OCI-LY1 (cell line): ENCODE data around the gene ATG7.

Experiments
- EZH2 ChIP-seq: fragments of 200-600 bp; sonication (generic), shearing (Covaris generic); IDR thresholded peaks from 2 replicates; pipeline ENCODE4 v1.8.0; 2017; ENCODE audit warnings: borderline replicate concordance, mixed run types, mild to moderate bottlenecking, antibody characterized with exemption, low read length, moderate library complexity, mixed read lengths
- TF ChIP-seq, protein P1 (sequence below): fragments of 200-600 bp; sonication (generic), shearing (Covaris generic); IDR thresholded peaks from 2 replicates; pipeline ENCODE4 v1.5.1; 2017; ENCODE audit warnings: mild to moderate bottlenecking, antibody characterized with exemption, low read length, moderate library complexity, mixed read lengths

DNA sequence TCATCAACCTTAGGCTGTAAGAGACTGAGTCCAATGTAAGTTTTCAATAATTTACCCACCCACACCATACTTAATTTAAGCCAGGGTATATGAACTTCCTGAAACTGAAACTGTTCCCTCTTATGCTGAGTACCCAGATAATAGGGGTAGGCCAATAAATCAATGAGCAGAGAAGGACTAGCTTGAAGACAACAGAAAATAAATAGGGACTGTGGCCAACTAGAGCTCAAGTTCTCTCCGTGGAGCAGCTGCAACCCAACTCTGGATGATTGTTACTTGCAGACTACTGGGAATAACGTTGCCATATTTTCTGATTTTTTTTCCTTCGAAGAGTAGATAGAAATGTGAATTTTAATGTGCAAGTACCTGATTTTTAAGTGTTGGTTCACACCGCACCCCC is 128.0 kb downstream of the ATG7 start:
- TF ChIP-seq, protein P1, sequence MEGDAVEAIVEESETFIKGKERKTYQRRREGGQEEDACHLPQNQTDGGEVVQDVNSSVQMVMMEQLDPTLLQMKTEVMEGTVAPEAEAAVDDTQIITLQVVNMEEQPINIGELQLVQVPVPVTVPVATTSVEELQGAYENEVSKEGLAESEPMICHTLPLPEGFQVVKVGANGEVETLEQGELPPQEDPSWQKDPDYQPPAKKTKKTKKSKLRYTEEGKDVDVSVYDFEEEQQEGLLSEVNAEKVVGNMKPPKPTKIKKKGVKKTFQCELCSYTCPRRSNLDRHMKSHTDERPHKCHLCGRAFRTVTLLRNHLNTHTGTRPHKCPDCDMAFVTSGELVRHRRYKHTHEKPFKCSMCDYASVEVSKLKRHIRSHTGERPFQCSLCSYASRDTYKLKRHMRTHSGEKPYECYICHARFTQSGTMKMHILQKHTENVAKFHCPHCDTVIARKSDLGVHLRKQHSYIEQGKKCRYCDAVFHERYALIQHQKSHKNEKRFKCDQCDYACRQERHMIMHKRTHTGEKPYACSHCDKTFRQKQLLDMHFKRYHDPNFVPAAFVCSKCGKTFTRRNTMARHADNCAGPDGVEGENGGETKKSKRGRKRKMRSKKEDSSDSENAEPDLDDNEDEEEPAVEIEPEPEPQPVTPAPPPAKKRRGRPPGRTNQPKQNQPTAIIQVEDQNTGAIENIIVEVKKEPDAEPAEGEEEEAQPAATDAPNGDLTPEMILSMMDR = no peak
- TF ChIP-seq EZH2 = no peak
